NOMO-1 treated with dmso at 0.1 percent for 144 hours (cell line): ENCODE results near the gene NAV2.
"Not testable (repeated sequence)": the region's sequence is repeated elsewhere in the genome, so short reads cannot be mapped to it uniquely, and the experiment has no call there.

Experiments used
- DNase-seq: peaks from one replicate; lab custom pipeline; 2025; ENCODE audit not compliant: unreplicated experiment; lab: John Stamatoyannopoulos, UW

NAV2 gene

GRCh38 chr11:20102397-20102796 is 389.8 kb downstream of the NAV2 start:
- DNase-seq = no peak

GRCh38 chr11:20103281-20103680 is 390.6 kb downstream of the NAV2 start:
- DNase-seq = no peak

GRCh38 chr11:20105427-20105826 is 392.8 kb downstream of the NAV2 start:
- no peak for DNase-seq

GRCh38 chr11:20109731-20110445 is 397.3 kb downstream of the NAV2 start:
- DNase-seq = no peak

GRCh38 chr11:20110908-20111669 is 398.5 kb downstream of the NAV2 start:
- no peak for DNase-seq

- no peak for DNase-seq
These were observed 399.2 kb downstream of the NAV2 start for GRCh38 chr11:20111871-20112270.

GRCh38 chr11:20112291-20113148 is 399.9 kb downstream of the NAV2 start:
- peak; percentile 31 for DNase-seq

- no peak for DNase-seq
These were observed 400.5 kb downstream of the NAV2 start for GRCh38 chr11:20113149-20113438.

- DNase-seq = no peak
These were observed 402.0 kb downstream of the NAV2 start for GRCh38 chr11:20114588-20114987.

- no peak for DNase-seq
These were observed 404.2 kb downstream of the NAV2 start for GRCh38 chr11:20116825-20117224.

- DNase-seq = no peak
These were observed 404.7 kb downstream of the NAV2 start for GRCh38 chr11:20117291-20117690.

GRCh38 chr11:20118209-20118608 is 405.6 kb downstream of the NAV2 start:
- DNase-seq = no peak

- DNase-seq = no peak
These were observed 406.7 kb downstream of the NAV2 start for GRCh38 chr11:20119315-20119714.

- DNase-seq = no peak
These were observed 407.7 kb downstream of the NAV2 start for GRCh38 chr11:20120134-20120925.

- no peak for DNase-seq
These were observed 409.5 kb downstream of the NAV2 start for GRCh38 chr11:20122131-20122530.

- no peak for DNase-seq
These were observed 413.3 kb downstream of the NAV2 start for GRCh38 chr11:20125927-20126326.

GRCh38 chr11:20126724-20127123 is 414.1 kb downstream of the NAV2 start:
- no peak for DNase-seq

- DNase-seq = peak; percentile 19
These were observed 415.3 kb downstream of the NAV2 start for GRCh38 chr11:20127671-20128527.

GRCh38 chr11:20128528-20128825 is 415.8 kb downstream of the NAV2 start:
- DNase-seq = not testable (repeated sequence)

GRCh38 chr11:20129665-20130064 is 417.0 kb downstream of the NAV2 start:
- no peak for DNase-seq
